ENCODE data around the gene COL12A1.

The COL12A1 gene

GRCh38 chr6:75143191-75143590, 62.7 kb downstream of the COL12A1 start:
- no peak for DNase-seq (ENCODE audit: low read depth in 2 of 2)

- DNase-seq (ENCODE audit: low read depth in 2 of 2), result no peak
These were observed 63.1 kb downstream of the COL12A1 start for GRCh38 chr6:75142721-75143120.

GRCh38 chr6:75135876-75136275, 70.0 kb downstream of the COL12A1 start:
- no peak for DNase-seq (ENCODE audit: low read depth in 2 of 2)

- DNase-seq (ENCODE audit: low read depth in 2 of 2), result no peak
These were observed 70.4 kb downstream of the COL12A1 start for GRCh38 chr6:75135450-75135849.

GRCh38 chr6:75130784-75131183, 75.1 kb downstream of the COL12A1 start:
- no peak for DNase-seq (ENCODE audit: low read depth in 2 of 2)

- no peak for DNase-seq (ENCODE audit: low read depth in 2 of 2)
These were observed 76.8 kb downstream of the COL12A1 start for GRCh38 chr6:75128878-75129570.

- no peak for DNase-seq (ENCODE audit: low read depth in 2 of 2)
These were observed 79.3 kb downstream of the COL12A1 start for GRCh38 chr6:75126518-75126917.

GRCh38 chr6:75124983-75125382, 80.9 kb downstream of the COL12A1 start:
- no peak for DNase-seq (ENCODE audit: low read depth in 2 of 2)

GRCh38 chr6:75124085-75124484, 81.8 kb downstream of the COL12A1 start:
- no peak for DNase-seq (ENCODE audit: low read depth in 2 of 2)

- no peak for DNase-seq (ENCODE audit: low read depth in 2 of 2)
These were observed 86.8 kb downstream of the COL12A1 start for GRCh38 chr6:75118925-75119515.

- DNase-seq (ENCODE audit: low read depth in 2 of 2), result no peak
These were observed 88.2 kb downstream of the COL12A1 start for GRCh38 chr6:75117701-75118100.

GRCh38 chr6:75116946-75117345, 88.9 kb downstream of the COL12A1 start:
- DNase-seq (ENCODE audit: low read depth in 2 of 2), result no peak

- DNase-seq (ENCODE audit: low read depth in 2 of 2), result no peak
These were observed 90.4 kb downstream of the COL12A1 start for GRCh38 chr6:75115481-75115880.

- DNase-seq (ENCODE audit: low read depth in 2 of 2), result no peak
These were observed 91.0 kb downstream of the COL12A1 start for GRCh38 chr6:75114806-75115205.

GRCh38 chr6:75114195-75114594, 91.7 kb downstream of the COL12A1 start:
- DNase-seq (ENCODE audit: low read depth in 2 of 2), result no peak

GRCh38 chr6:75113446-75113845, 92.4 kb downstream of the COL12A1 start:
- no peak for DNase-seq (ENCODE audit: low read depth in 2 of 2)

- no peak for DNase-seq (ENCODE audit: low read depth in 2 of 2)
These were observed 96.1 kb downstream of the COL12A1 start for GRCh38 chr6:75109765-75110164.

GRCh38 chr6:75109022-75109421, 96.8 kb downstream of the COL12A1 start:
- no peak for DNase-seq (ENCODE audit: low read depth in 2 of 2)

GRCh38 chr6:75108333-75108974, 97.4 kb downstream of the COL12A1 start:
- no peak for DNase-seq (ENCODE audit: low read depth in 2 of 2)

- DNase-seq (ENCODE audit: low read depth in 2 of 2), result no peak
These were observed 97.9 kb downstream of the COL12A1 start for GRCh38 chr6:75107913-75108312.

GRCh38 chr6:75106426-75106825, 99.4 kb downstream of the COL12A1 start:
- no peak for DNase-seq (ENCODE audit: low read depth in 2 of 2)

GRCh38 chr6:75103431-75103830, 102.4 kb downstream of the COL12A1 start:
- no peak for DNase-seq (ENCODE audit: low read depth in 2 of 2)

- no peak for DNase-seq (ENCODE audit: low read depth in 2 of 2)
These were observed 103.6 kb downstream of the COL12A1 start for GRCh38 chr6:75102301-75102700.

Data from stimulated activated CD4-positive, alpha-beta T cell treated with anti-CD3 and anti-CD28 coated beads, Interleukin-4, amount 100 ng/mL, for 48 hours (primary cell).